GM10847 (cell line): ENCODE results near the gene SMIM23.

Experiments used
- POLR2A ChIP-seq: IDR thresholded peaks from 2 replicates; pipeline ENCODE4 v1.6.1; 2011; ENCODE audit not compliant: insufficient read length; ENCODE audit errors: extremely low read depth

SMIM23 gene

DNA sequence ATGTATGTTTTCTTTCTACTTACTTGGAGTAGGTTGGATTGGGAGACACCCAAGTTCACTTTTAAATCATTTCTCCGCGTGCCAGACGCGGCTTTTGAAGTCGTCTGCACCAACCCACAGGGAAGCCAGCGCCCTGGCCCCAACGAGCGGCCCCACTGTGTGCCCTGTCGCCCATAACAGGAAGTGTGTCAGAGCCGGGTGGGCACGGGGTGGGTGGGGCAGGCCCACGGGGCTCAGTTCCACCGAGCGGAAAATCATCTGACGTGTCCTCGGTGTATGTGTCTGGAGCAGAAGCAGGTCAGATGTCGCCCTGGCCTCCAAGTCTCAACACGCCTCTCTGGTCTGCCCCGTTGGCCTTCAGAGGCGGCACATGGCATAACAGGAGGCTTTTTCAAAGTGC lies 22.7 kb upstream of the SMIM23 start:
- TF ChIP-seq POLR2A: no peak

DNA sequence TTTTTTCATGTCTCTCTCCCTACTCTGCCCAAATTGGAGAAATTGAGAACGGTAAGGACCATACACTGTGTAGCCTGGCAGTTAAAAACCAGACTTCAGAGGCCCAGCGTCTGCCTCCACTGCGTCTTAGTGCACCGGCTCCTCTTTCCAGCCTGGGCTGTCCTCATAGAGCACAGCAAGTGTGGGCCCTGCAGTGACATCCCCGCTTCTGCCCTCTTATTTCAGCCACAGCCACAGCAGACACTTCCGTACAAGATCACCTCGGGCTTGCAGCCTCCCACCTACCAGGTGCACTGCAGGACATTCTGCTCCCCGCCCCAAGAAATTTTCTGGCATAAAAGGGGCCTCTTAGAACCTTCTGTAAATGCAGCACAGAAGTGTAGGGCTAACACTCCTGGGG lies 21.4 kb upstream of the SMIM23 start:
- no peak for TF ChIP-seq POLR2A

DNA sequence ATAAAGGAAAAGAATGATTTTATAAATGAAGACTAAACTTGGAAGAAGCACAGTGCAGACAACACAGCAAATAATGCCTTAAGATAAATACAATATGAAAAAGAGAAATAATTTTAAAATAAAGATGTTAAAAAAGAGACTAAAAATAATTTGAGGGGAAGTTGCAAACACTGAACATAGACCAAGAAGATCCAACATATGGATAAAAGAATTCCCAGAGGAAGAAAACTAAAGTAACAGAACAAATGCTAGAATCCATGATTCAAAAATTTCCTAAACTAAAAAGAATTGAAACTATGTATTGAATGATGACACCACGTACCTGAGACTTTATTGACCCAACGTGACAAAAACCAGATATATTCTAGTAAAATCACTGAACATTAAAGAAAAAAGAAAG lies 18.7 kb upstream of the SMIM23 start:
- TF ChIP-seq POLR2A: no peak

DNA sequence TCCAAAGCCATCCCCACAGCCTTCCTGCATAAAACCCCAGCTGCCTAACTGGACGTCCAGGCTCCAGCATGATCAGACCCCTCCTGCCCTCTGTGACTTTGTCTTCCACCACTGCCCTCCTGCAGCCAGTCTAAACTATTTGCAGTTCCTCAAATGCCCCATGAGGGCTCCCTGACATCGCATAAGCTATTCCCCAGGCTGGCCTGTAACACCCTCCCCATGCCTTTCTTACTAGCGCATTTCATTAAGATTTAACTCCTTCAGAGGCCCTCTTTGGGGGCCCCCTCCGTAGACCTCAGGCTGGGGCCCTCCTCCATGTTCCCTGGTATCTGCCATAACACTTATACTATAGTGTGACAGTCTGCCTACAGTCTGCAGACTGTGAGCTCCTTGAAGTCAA lies 15.5 kb upstream of the SMIM23 start:
- TF ChIP-seq POLR2A: no peak

DNA sequence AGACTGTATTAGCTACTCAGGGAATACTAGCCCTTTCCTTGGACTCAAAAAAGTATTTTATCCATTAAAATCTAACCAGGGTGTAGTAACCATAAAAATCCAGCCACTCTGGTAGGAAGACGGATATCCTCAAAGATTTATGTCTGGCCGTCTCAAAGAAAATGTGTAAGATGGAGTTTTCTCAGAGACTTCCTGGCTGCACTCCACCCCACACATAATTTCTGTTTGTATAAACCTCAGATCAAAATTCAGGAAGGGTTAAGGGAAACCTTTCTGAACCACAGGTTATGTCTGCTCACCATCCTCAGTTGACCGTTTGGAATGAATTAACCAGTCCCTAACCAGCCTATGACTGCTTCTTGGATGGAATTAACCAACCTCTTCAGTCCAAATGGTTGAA lies 13.8 kb upstream of the SMIM23 start:
- no peak for TF ChIP-seq POLR2A

DNA sequence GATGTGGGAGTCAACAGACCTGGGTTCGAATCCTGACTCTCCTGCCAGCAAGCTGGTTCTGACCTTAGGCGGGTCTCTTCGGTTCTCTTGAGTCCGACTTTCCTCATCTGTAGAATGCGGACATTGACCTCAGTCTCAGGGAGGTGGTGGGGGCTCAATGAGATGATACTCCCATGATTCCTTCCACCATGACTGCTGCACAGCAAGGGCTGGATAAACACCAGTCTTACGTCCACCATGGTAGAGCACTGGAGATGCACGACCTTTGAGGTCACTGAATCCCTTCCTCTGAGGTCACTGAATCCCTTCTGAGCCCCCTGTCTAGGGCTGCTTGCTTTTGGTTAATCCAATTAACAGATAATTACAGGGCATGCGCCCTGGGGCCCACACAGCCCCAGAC lies 12.5 kb upstream of the SMIM23 start:
- no peak for TF ChIP-seq POLR2A

DNA sequence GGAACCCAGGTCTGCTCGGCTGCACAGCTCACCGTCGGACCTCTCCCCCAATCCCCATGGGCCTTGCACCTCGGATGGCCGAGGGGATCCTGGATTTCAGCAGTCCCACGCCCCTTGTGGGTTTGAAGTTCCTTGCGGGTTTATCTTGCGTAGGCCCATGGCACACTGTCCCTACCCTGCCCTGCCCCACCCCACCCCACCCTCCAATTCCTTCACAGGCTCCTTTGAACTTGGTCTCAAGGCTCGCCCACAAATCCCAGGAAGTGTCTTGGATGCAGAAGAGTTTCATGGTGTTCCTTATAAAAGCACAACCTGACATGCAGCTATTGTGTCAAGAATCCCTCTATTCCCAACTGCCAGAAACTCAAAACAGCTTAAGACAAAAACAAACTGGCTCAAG lies 11.2 kb upstream of the SMIM23 start:
- no peak for TF ChIP-seq POLR2A

DNA sequence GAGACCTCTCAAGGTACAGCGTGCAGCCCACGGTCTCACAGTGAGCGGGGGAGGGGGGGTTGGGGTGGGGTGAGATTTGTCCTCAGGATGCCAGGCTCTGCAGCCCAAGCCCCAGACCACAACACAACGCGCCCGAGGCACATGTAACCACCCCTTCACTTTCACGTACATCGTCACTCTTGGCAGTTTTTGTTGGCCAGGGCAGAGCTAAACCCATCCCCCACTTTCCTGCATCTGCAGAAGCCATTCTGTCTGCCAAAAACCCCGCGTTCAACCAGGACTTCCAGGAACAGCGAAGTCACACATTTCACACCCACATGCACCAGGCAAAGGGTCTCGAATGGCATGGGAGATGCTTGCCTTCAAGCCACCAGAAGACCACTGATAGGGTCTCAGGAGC lies 9.4 kb upstream of the SMIM23 start:
- no peak for TF ChIP-seq POLR2A

DNA sequence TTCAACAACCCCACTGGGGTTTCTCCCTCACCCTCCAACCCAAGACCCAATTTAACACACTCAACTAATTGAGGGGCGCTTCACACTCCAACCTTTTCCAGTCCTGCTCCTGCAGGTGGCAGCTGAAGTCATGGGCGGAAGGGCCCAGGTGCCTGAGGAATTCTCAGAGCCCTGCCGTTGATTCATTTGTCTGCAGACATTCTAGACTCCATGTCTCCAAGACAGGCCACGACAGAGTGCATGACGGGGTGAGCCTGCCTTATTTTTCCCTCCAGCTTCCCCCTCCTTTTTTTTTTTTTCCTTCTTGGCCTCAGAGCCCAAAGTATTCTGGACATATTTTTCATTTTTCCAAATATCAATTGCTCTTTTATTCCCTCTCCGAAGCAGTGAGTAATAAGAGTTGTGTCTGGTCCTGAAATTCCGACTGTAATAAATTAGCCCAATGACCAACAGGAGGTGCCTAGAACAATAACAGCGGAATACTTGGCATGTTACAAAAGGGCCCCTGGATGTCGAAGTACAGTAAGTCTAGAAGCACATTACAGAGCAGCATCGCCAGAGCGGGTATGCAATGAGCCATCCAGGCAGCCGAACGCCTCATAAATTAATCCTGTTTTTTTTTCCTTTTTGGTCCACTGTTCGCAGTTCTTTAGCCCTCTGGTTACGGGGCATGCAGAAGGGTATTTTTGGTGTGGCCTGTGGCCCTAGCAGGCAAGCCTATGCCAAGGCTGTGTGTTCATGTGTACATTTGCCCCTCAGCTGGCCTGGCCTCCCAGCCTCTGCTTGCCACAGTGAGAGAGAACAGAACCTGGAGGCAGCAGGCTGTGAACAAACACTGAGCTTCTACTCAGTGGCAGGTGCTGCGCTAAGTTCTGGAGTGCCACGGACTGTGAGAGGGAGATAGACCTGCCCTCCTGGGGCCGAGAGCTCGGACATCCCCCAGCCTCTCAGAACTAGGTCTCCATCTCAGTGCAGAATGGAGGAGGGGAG lies 8.6 kb upstream of the SMIM23 start:
- no peak for TF ChIP-seq POLR2A

DNA sequence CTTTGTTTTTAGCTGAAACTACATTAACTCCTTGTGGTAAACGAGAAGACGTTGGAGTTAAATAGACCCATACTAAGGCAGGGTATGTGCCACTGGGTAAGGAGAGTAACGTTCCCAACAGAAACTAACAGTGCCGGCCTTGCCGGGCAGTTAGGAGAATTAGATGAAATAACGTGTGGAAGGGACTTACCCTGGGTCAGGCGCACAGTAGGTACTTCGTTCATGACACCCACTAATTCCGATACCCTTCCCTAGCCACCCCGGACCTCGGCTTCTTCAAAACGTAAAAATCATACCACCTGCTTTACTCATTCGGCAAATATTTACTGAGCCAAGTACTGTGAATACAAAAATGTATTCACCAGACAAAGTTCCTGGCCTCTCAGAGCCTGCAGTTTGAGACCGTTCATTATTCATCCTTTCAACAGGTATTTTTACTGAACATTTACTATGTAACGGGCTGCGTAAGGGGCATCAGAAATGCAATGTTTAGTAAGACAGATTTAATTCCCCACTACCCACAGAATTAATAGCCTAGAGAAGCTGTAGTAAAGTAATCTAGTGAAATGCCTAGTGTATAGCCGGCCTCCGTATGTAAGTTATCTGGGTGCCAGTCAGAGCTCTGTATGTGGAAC lies 3.2 kb upstream of the SMIM23 start:
- no peak for TF ChIP-seq POLR2A

DNA sequence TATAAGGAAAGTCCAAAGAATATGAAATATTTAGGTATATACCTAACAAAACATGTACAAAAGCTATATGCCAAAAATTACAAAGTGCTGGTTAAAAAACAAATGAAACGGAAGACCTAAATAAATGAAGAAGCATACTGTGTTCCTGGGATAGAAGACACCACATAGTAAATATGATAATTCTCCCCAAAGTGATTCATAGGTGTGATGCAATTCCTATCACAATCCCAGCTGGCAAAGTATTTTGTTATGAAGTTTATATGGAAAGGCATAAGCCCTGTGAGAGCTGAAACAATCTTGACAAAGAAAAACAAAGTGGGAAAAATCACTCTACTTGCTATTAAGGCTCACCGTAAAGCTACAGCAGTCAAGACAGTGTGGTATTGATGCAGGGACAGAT lies 2.6 kb upstream of the SMIM23 start:
- no peak for TF ChIP-seq POLR2A

DNA sequence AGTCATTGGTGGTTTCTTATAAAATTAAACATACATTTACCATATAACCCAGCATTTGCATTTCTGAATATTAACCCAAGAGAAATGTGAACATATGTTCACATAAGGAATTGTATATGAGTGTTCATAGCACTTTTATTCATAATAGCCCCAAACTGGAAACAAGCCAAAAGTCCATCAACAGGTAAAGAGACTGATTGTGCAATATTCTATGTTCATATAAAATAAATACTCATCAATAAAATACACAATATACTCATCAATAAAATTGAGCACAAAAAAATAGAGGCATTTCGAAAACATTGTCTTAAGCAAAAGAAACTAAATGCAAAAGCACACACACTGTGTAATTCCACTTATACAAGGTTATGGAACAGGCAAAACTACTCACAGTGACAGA lies 3.7 kb downstream of the SMIM23 start:
- TF ChIP-seq POLR2A: no peak

DNA sequence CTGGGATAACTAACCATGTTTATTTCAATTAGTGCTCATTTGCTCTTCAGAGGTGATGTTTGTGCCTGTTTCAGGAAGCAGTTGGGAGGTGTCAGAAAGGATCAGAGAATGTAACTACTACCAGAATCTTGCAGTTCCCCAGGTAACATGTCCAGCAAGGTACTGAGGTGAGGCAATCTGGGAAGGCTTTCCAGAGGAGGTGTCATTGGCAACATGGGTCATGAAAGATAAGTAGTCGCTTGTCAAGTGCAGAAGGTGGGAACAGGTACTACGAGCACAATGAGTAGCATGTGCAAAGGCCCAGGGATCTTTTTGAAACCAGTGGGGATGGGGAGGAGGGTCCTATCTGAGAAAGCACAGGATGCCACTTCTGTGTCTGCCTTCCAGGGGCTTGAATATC lies 4.8 kb downstream of the SMIM23 start:
- TF ChIP-seq POLR2A: no peak

DNA sequence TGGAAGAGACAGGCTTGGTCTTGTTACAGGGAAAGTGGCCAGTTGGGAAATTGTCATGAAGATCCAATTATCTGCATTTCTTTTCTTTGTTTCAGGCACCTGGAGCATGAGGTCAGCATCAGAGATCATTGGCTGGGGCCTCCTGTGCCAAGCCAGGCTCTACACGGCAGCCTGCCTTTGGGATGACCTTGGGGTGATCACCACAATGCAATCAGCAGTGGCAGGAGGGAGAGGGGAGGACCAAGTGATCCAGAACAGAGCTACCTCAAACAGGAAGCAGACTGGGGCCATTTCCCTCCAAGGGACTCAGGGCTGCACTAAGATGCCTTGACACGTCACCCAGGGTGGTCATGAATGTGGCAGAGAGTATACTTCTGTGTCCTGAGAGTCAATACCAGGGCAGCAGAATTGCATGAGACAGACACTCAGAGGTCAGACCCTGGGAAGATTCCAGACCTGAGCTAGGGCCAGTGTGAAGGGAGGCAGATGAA lies 8.9 kb downstream of the SMIM23 start:
- TF ChIP-seq POLR2A: no peak

DNA sequence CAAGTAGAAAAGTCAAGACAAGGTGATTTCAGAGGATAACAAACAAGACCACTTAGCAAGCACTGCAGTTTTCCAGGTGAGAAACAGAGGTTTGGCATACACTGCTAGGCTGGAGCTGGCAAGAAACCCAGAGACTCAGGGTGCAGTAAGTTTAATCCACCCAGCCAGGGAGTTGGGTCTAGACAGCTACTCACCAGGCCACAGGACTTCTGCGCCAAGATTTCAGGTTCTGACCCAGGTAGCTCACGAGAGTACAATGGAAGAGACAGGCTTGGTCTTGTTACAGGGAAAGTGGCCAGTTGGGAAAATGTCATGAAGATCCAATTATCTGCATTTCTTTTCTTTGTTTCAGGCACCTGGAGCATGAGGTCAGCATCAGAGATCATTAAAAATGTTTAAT lies 9.8 kb downstream of the SMIM23 start:
- TF ChIP-seq POLR2A: no peak

DNA sequence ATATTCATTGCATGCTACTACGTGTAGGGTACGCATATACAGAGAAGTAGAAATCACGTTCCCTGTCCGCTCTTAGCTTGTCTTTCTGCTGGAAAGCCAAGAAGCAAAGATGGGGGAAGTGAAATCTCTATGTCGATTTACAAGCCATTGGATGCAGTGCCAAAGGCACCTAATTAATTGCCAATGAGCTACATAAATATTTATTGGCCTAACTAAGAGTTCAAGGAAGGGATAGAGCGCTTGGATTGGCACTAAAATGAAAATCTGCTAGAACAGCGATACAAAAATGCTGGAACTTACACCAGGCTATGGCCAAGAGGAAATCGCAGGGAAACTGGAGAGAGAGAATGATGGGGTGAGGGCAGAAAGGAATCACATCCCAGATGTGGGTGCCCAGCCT lies 10.8 kb downstream of the SMIM23 start:
- no peak for TF ChIP-seq POLR2A
